ENCODE results near the gene TCF7L1.

TCF7L1 gene

DNA sequence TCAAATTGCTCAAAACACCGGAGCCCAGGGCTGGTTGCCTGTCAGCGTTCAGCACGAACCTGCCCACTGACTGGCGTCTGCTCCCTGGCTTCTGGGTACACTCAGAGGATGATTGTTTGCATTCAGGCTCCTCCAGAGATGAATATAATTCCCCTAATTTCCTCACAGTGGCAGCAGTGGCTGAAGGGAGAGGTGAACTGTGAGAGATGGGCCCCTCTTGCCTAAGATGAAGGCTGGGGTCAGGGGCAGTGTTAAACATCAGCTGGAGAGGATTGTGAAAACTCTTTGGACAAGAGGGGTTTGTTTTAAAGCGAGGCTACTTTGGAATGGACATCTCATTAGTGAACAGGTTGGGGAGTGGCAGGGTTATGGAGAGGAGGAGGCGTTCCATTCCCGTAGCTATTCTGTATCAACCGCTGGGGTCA lies 31.0 kb downstream of the TCF7L1 start:
- FAIRE-seq: no peak

DNA sequence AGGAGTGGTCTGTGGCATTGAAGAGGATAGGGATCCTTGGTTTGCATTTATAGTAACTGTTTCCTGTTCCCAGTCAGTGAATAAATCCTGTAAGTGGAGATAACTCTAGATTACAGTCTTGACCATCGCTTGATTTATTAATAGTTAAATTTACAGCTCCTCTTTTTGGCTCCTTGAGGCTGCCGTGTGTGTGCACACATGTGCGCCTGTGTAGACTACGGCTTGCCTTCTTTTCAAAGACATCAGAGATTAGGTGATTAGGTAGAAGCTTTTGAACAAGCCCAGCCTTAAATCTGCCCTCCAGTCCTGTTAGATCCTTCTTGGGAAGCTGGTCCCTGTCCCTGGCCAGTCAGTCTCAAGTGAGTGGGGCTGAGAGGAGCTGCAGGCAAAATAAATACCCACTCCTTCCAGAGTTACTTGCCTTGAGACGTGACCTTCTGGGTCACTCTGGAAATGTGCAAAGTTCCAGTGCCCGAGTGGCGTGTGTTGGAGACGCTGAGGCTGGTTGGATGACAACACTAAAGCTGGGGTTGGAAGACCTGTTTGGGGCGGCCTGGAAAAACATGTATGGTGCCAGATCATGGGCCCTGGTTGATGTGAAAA lies 32.0 kb downstream of the TCF7L1 start:
- FAIRE-seq: no peak

- FAIRE-seq: no peak
Observed at GRCh38 chr2:85166021-85166420, 32.8 kb downstream of the TCF7L1 start.

DNA sequence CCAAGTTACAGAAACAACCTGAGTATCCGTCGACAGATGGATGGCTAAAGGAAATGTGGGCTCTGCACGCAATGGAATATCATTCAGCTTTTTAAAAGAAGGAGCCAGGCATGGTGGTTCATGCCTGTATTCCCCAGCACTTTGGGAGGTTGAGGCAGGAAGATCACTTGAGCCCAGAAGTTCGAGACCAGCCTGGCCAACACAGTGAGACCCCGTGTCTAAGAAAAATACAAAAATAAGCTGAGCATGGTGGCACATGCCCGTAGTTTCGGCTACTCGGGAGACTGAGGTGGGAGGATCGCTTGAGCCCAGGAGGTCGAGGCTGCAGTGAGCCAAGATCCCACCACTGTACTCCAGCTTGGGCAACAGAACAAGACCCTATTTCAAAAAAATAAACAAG lies 34.3 kb downstream of the TCF7L1 start:
- no peak for FAIRE-seq

DNA sequence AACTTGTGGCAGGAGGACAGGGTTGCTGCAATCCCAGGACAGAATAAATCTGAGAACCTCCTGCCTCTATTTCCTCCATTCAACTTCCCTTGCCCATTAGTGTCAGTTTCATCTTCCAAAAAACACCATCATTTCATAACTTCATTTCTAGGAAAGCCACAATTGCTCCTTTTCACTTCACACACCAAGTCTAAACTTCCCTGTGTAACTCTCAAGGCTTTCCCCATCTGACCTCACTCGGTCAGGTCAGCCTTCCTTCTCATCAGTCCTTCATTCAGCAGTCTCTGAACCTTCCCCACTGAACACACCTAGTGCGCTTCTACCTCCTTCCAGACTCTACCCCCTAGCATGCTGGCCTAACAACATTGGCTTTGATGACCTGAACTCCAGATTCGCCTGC lies 35.8 kb downstream of the TCF7L1 start:
- FAIRE-seq: no peak

DNA sequence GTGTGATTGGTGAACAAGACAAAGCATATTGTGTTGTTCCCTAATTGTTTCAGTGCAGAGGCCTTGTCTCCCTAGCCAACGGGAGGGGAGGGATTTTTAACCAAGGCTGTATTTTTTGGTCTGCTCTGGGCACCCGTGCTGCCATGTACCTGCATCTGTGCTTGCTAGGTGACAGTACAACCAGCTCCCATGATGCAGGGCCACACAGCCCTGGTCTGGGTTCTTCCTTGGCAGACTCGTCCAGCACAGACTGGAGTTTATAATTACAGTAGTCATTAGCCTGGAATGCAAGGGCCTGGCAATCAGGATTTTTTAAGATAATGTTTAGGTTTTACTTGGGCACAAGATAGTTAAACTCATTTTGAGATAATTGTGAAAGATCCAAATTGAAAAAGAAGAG lies 36.4 kb downstream of the TCF7L1 start:
- no peak for FAIRE-seq

GRCh38 chr2:85170938-85171475 lies 37.8 kb downstream of the TCF7L1 start:
- no peak for FAIRE-seq

GRCh38 chr2:85171916-85172315 lies 38.7 kb downstream of the TCF7L1 start:
- FAIRE-seq: no peak

GRCh38 chr2:85173909-85174308 lies 40.7 kb downstream of the TCF7L1 start:
- no peak for FAIRE-seq

GRCh38 chr2:85174943-85175342 lies 41.8 kb downstream of the TCF7L1 start:
- no peak for FAIRE-seq

GRCh38 chr2:85175369-85176299 lies 42.4 kb downstream of the TCF7L1 start:
- no peak for FAIRE-seq

DNA sequence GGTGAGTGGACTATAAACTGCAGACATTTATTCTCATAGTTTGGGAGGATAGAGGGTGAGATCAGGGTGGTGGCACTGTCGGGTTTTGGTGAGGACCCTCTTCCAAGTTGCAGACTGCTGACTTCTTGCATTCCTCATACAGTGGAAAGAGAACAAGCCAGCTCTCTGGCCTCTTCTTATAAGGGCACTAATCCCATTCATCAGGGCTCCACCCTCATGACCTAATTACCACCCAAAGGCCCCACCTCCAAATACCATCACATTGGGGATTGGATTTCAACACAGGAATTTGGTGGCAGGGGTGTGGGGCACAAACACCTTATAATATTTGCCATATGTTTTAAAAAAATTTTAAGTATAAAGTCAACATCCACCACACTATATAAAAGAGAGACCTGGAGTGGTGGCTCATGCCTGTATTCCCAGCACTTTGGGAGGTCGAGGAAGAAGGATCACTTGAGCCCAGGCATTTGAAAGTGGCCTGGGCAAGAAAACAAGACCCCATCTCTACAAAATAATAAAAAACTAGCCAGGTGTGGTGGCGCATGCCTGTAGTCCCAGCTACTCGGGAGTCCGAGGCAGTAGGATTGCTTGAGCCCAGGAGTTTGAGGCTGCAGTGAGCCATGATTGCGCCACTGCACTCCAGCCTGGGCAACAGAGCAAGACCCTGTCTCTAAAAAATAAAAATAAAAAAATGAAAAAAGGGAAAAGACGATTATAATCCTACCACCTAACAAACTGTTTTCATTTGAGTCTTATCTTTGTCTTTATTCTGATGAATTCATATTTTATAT lies 44.0 kb downstream of the TCF7L1 start:
- FAIRE-seq: no peak

DNA sequence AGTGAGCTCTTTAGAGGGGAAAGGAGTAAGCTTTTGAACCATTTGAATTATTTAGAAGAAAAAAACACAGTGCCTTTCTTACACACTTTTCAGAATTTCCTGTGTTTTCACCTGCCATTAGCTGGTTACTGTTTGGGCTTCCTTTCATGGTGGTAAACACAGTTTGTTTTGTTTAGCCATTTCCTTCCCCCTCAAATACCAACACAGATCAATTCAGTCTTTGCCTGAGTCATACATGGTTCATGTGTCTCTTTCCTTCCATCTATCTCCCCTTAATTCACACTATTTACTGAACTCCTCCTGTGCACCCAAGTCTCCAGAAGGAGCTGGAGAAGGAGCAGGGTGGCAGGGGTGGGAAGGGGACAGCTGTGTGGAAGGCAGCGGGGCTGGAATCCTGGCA lies 45.0 kb downstream of the TCF7L1 start:
- no peak for FAIRE-seq

DNA sequence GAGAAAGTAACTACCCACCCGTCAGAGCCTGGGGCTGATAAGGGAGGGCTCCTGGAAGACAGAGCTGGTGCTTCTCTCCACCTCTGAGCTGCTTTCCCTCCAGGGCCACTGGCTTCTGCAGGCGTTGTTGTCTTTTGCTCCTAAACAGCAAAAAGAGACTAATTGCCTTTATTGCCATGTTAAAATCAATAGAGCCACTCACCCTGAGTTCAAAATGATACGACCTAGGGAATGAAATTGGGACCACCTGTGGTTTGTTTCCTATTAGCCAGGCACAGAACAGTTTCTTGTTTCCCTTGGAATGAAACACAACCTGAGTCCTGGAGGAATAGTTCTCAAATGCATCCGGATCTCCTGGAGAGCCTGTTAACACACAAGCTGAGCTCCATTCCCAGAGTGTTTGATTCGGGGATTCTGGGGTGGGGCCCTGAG lies 45.8 kb downstream of the TCF7L1 start:
- FAIRE-seq: no peak

DNA sequence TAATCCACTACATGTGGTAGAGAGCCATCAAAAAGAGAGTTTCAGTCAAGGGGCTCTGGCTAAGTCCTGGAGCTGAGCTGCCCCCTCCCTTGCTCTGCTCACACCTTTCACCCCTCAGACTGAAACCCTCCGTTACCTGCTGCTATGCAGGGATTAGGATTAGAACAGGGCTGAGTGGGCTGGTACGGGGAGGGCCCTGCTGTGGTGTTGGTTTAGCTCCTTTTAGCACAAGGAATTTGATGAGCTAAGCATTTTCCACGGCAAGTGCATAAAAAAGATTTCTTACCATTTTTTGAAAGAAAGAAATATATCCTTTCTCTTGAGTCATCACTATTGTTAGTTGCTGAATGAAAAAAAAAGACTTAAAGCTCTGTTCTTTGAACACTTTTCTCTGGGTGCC lies 46.3 kb downstream of the TCF7L1 start:
- FAIRE-seq: no peak

- no peak for FAIRE-seq
Observed at GRCh38 chr2:85180322-85181133, 47.3 kb downstream of the TCF7L1 start.

DNA sequence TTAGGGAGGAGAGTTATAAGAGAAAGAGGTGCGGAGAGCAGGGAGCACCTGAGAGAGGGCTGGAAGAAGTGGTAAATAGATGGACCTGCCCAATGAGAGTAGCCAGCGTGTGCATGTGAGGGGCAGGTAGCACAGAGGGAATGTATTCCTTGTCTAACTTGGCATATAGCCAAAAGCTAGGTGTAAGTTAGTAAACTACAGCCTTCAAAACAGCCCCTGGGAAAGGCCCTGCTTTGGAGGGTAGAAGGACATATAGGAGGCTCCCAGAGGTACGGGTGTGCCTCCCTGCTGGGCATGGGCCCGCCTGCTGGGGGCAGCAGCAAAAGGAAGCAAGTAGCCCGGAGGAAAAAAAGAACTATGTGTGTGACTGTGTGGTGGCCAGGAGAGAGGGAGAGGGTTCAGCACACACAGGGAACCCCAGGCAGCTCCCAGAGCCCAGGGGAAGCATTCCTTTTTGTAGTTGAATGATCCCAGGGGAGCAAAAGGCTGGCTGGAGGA lies 48.0 kb downstream of the TCF7L1 start:
- no peak for FAIRE-seq

- no peak for FAIRE-seq
Observed at GRCh38 chr2:85181844-85182456, 48.8 kb downstream of the TCF7L1 start.

DNA sequence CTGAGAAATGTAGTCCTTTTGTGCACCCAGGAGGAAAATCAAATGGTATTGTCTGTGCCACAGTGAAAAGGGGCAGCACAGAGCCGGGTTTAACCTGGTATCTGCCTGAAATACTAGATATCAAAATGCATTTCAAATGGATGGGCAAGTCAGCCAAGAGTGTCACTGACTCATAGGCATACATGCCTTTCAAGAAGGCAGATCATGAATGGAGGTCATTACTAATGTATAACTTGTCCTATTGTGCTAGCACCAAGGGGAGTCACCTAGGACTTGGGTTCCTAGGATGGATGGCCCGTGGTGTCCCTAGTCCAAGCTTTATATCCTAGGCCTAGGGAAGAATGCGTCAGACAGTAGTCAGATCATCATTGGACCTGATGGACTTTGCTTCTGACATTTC lies 49.9 kb downstream of the TCF7L1 start:
- no peak for FAIRE-seq

DNA sequence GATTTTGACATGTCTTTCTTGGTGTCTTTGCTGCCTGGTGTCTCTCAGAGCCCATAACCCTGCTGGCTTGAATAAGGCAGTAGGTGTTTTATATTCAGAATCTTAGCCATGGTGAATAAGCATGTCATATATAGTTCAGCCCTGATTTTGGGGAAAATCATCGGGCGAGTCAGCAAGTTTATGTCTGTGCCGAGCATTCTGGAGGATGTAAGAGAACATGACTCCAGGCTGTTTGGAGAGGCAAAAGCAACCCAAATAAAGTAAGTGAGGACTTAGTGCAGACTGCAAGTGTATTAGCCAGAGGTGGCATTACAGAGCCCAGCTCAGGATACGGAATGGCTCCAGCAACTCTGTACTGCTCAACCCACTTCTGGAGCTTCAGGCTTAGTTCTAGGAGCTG lies 50.3 kb downstream of the TCF7L1 start:
- no peak for FAIRE-seq

DNA sequence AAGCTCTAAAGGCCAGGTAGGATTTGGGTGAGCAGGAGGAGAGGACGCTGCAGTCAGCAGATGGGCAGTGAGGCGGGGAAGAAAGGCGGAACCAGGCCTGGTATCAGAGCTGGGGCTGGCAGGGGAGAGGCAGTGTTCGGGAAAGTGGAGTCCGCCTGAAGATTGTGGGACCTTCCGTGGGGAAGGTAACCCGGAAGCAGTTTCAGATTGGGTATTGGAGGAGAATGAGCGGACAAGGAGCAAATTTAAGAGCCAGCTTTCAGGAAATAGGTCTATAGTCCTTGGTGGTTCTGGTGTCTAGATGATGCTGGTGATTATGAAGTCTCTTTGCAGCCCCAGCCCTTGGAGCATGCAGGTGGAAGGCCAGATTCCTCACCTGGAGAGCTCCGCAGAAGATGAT lies 51.0 kb downstream of the TCF7L1 start:
- no peak for FAIRE-seq

- no peak for FAIRE-seq
Observed at GRCh38 chr2:85184990-85185389, 51.8 kb downstream of the TCF7L1 start.
